ENCODE data around the gene C1orf210. TPM values are rescaled to one million over a fixed set of nuclear protein-coding genes. Genes with fewer than 3 reads are reported as not detected.

C1orf210 gene
- total and polyA plus RNA-seq, 4 donors, result 2.3 TPM; not detected in 3

DNA sequence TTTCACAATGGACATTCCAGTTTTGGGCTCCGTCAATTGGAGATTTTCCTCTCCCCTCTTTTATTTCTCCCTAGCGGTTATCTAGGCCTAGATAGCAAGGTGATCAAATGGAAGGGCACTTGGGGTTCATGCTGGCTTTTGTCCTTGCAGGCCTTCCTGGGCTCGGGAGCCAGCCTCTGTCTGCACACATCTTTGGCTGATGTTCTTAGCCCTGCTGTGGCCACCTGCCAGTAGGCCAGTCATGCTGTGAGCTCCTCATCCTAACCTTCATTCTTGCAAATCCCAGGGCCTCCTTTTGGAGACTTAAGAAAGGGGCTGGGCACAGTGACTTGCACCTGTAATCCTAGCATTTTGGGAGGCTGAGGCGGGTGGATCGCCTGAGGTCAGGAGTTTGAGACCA is 28.9 kb upstream of the C1orf210 start:
- H3K27ac ChIP-seq (ENCODE audit: low read depth in 1 of 2, low read length in 2 of 2), result no peak overlapping the region
- no peak overlapping the region for H3K4me3 ChIP-seq (ENCODE audit: low read length in 2 of 2)
- no peaks in the 10 kb centered on the region for H3K27me3 ChIP-seq (ENCODE audit: control insufficient read depth in 1 of 2, insufficient read depth in 2 of 2, low read length in 1 of 2)
- ATAC-seq (ENCODE audit: low FRiP score) (no peak), DNase-seq (peak; percentile 17 to 32)
- no peaks in the 10 kb centered on the region for H3K4me1 ChIP-seq (ENCODE audit: control insufficient read depth in 1 of 2, insufficient read depth in 2 of 2, low read length in 2 of 2)
- H3K36me3 ChIP-seq (ENCODE audit: control insufficient read depth in 1 of 2, insufficient read depth in 2 of 2, low read length in 1 of 2), result no peaks in the 10 kb centered on the region
- no peaks in the 10 kb centered on the region for H3K9me3 ChIP-seq (ENCODE audit: control insufficient read depth, low read length)
- WGBS, 2 donors, result 95% methylated on average over 5 of the region's 5 CpGs
- intact Hi-C loops (cut with DNase I), result no loop called here

DNA sequence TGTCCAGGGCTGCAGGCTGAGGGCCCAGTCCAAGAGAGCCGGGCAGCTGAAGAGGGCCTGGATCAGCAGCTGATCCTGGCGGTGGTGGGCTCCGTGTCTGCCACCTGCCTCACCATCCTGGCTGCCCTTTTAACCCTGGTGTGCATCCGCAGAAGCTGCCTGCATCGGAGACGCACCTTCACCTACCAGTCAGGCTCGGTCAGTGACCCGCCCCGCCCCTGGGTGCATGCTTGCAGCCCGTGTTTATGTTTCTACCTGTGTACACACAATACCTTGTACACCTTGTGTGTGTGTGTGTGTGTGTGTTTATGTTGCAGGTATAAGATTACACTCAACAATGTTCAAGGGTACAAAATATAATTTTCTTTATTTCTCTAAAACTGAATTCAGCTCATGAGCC is 28.4 kb upstream of the C1orf210 start:
- H3K9me3 ChIP-seq (ENCODE audit: control insufficient read depth, low read length), result no peaks in the 10 kb centered on the region
- H3K27ac ChIP-seq (ENCODE audit: low read depth in 1 of 2, low read length in 2 of 2), result no peak overlapping the region
- 92 to 96% methylated on average over 10 of the region's 10 CpGs for WGBS, 2 donors
- no peaks in the 10 kb centered on the region for H3K36me3 ChIP-seq (ENCODE audit: control insufficient read depth in 1 of 2, insufficient read depth in 2 of 2, low read length in 1 of 2)
- H3K4me1 ChIP-seq (ENCODE audit: control insufficient read depth in 1 of 2, insufficient read depth in 2 of 2, low read length in 2 of 2), result no peaks in the 10 kb centered on the region
- intact Hi-C loops (cut with DNase I), result no loop called here
- ATAC-seq (ENCODE audit: low FRiP score) (no peak), DNase-seq (peak; percentile 20 to 42)
- H3K27me3 ChIP-seq (ENCODE audit: control insufficient read depth in 1 of 2, insufficient read depth in 2 of 2, low read length in 1 of 2), result no peaks in the 10 kb centered on the region
- H3K4me3 ChIP-seq (ENCODE audit: low read length in 2 of 2), result no peak overlapping the region

GRCh38 chr1:43312663-43313515 is 27.5 kb upstream of the C1orf210 start:
- DNase-seq (peak; percentile 38 to 50), ATAC-seq (ENCODE audit: low FRiP score) (no peak)
- Histone ChIP-seq H3K4me3 (ENCODE audit: low read length in 2 of 2) (no peak overlapping the region), H3K4me1 (ENCODE audit: control insufficient read depth in 1 of 2, insufficient read depth in 2 of 2, low read length in 2 of 2) (no peaks in the 10 kb centered on the region), H3K27me3 (ENCODE audit: control insufficient read depth in 1 of 2, insufficient read depth in 2 of 2, low read length in 1 of 2) (no peaks in the 10 kb centered on the region), H3K27ac (ENCODE audit: low read depth in 1 of 2, low read length in 2 of 2) (no peak overlapping the region), H3K36me3 (ENCODE audit: control insufficient read depth in 1 of 2, insufficient read depth in 2 of 2, low read length in 1 of 2) (no peaks in the 10 kb centered on the region), H3K9me3 (ENCODE audit: control insufficient read depth, low read length) (no peaks in the 10 kb centered on the region)
- intact Hi-C loops (cut with DNase I), result no loop called here
- WGBS, 2 donors, result 93 to 94% methylated on average over 24 of the region's 24 CpGs

DNA sequence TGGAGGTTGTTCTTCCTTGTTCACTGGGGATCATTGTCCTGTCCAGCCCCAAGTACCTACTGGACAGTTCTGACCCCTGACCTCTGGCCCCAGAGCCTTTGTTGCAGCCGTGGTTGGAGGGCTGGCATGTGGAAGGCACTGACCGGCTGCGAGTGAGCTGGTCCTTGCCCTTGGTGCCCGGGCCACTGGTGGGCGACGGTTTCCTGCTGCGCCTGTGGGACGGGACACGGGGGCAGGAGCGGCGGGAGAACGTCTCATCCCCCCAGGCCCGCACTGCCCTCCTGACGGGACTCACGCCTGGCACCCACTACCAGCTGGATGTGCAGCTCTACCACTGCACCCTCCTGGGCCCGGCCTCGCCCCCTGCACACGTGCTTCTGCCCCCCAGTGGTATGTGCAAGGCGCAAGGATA is 26.8 kb upstream of the C1orf210 start:
- H3K9me3 ChIP-seq (ENCODE audit: control insufficient read depth, low read length), result no peaks in the 10 kb centered on the region
- no peak overlapping the region for H3K4me3 ChIP-seq (ENCODE audit: low read length in 2 of 2)
- 90 to 92% methylated on average over 19 of the region's 19 CpGs for WGBS, 2 donors
- no peaks in the 10 kb centered on the region for H3K4me1 ChIP-seq (ENCODE audit: control insufficient read depth in 1 of 2, insufficient read depth in 2 of 2, low read length in 2 of 2)
- ATAC-seq (ENCODE audit: low FRiP score) (peak; percentile 6), DNase-seq (peak in 1 of 2 donors; percentile 66)
- no peaks in the 10 kb centered on the region for H3K36me3 ChIP-seq (ENCODE audit: control insufficient read depth in 1 of 2, insufficient read depth in 2 of 2, low read length in 1 of 2)
- H3K27me3 ChIP-seq (ENCODE audit: control insufficient read depth in 1 of 2, insufficient read depth in 2 of 2, low read length in 1 of 2), result no peaks in the 10 kb centered on the region
- intact Hi-C loops (cut with DNase I), result no loop called here
- no peak overlapping the region for H3K27ac ChIP-seq (ENCODE audit: low read depth in 1 of 2, low read length in 2 of 2)

GRCh38 chr1:43311521-43311920 is 26.1 kb upstream of the C1orf210 start:
- ATAC-seq (ENCODE audit: low FRiP score), result no peak
- DNase-seq, result peak; percentile 37 to 55
- Histone ChIP-seq H3K27ac (ENCODE audit: low read depth in 1 of 2, low read length in 2 of 2) (no peak overlapping the region), H3K9me3 (ENCODE audit: control insufficient read depth, low read length) (no peaks in the 10 kb centered on the region), H3K4me3 (ENCODE audit: low read length in 2 of 2) (no peak overlapping the region), H3K36me3 (ENCODE audit: control insufficient read depth in 1 of 2, insufficient read depth in 2 of 2, low read length in 1 of 2) (no peaks in the 10 kb centered on the region), H3K4me1 (ENCODE audit: control insufficient read depth in 1 of 2, insufficient read depth in 2 of 2, low read length in 2 of 2) (no peaks in the 10 kb centered on the region), H3K27me3 (ENCODE audit: control insufficient read depth in 1 of 2, insufficient read depth in 2 of 2, low read length in 1 of 2) (no peaks in the 10 kb centered on the region)
- 92% methylated on average over 9 of the region's 9 CpGs for WGBS, 2 donors
- intact Hi-C loops (cut with DNase I), result no loop called here

DNA sequence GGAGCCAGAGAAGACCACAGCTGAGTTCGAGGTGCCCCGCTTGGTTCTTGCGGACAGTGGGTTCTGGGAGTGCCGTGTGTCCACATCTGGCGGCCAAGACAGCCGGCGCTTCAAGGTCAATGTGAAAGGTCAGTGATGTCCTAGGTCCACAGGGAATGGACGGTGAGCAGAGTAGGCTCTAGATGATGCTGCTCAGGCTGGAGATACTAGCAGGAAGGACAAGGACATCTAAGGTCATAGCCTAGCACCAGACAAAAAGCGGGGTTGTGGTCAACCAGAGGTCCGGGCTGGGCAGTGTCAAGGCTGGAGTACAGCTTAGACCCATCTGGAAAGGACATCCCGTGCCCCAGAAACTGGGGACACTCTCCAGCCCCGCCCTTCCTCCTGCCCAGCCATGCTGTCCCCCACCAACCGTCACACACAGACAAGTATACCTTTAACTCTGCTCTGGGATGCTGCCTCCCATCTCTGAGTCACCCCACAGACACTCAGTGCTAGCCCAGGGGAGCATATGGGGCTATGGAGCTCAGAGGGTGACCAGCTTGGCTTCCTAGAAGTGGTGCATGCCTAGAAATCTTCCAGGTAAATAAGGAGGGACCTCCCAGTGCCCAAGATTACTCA is 24.1 kb upstream of the C1orf210 start:
- 92 to 93% methylated on average over 13 of the region's 13 CpGs for WGBS, 2 donors
- H3K27ac ChIP-seq (ENCODE audit: low read depth in 1 of 2, low read length in 2 of 2), result no peak overlapping the region
- intact Hi-C loops (cut with DNase I), result no loop called here
- H3K36me3 ChIP-seq (ENCODE audit: control insufficient read depth in 1 of 2, insufficient read depth in 2 of 2, low read length in 1 of 2), result no peaks in the 10 kb centered on the region
- H3K27me3 ChIP-seq (ENCODE audit: control insufficient read depth in 1 of 2, insufficient read depth in 2 of 2, low read length in 1 of 2), result no peaks in the 10 kb centered on the region
- DNase-seq (peak; percentile 40 to 59), ATAC-seq (ENCODE audit: low FRiP score) (no peak)
- H3K9me3 ChIP-seq (ENCODE audit: control insufficient read depth, low read length), result no peaks in the 10 kb centered on the region
- no peak overlapping the region for H3K4me3 ChIP-seq (ENCODE audit: low read length in 2 of 2)
- no peaks in the 10 kb centered on the region for H3K4me1 ChIP-seq (ENCODE audit: control insufficient read depth in 1 of 2, insufficient read depth in 2 of 2, low read length in 2 of 2)

- ATAC-seq (ENCODE audit: low FRiP score), result no peak
- Histone ChIP-seq H3K36me3 (ENCODE audit: control insufficient read depth in 1 of 2, insufficient read depth in 2 of 2, low read length in 1 of 2) (no peaks in the 10 kb centered on the region), H3K4me3 (ENCODE audit: low read length in 2 of 2) (no peak overlapping the region), H3K27me3 (ENCODE audit: control insufficient read depth in 1 of 2, insufficient read depth in 2 of 2, low read length in 1 of 2) (no peaks in the 10 kb centered on the region), H3K27ac (ENCODE audit: low read depth in 1 of 2, low read length in 2 of 2) (no peak overlapping the region), H3K9me3 (ENCODE audit: control insufficient read depth, low read length) (no peaks in the 10 kb centered on the region), H3K4me1 (ENCODE audit: control insufficient read depth in 1 of 2, insufficient read depth in 2 of 2, low read length in 2 of 2) (no peaks in the 10 kb centered on the region)
- WGBS, 2 donors, result 93 to 95% methylated on average over 20 of the region's 20 CpGs
- DNase-seq, result peak; percentile 34 to 68
- intact Hi-C loops (cut with DNase I), result no loop called here
These were observed 23.4 kb upstream of the C1orf210 start for GRCh38 chr1:43308635-43309404.

GRCh38 chr1:43307458-43308158 is 22.2 kb upstream of the C1orf210 start:
- 92 to 94% methylated on average over 9 of the region's 9 CpGs for WGBS, 2 donors
- intact Hi-C loops (cut with DNase I), result no loop called here
- Histone ChIP-seq H3K9me3 (ENCODE audit: control insufficient read depth, low read length) (no peaks in the 10 kb centered on the region), H3K4me3 (ENCODE audit: low read length in 2 of 2) (no peak overlapping the region), H3K36me3 (ENCODE audit: control insufficient read depth in 1 of 2, insufficient read depth in 2 of 2, low read length in 1 of 2) (no peaks in the 10 kb centered on the region), H3K27me3 (ENCODE audit: control insufficient read depth in 1 of 2, insufficient read depth in 2 of 2, low read length in 1 of 2) (no peaks in the 10 kb centered on the region), H3K27ac (ENCODE audit: low read depth in 1 of 2, low read length in 2 of 2) (no peak overlapping the region), H3K4me1 (ENCODE audit: control insufficient read depth in 1 of 2, insufficient read depth in 2 of 2, low read length in 2 of 2) (no peaks in the 10 kb centered on the region)
- peak; percentile 30 to 47 for DNase-seq
- no peak for ATAC-seq (ENCODE audit: low FRiP score)

Measured in aorta (tissue), 5 donors.